ENCODE data around the gene B4GALT2. TPM values are rescaled to one million over a fixed set of nuclear protein-coding genes. Genes with fewer than 3 reads are reported as not detected.

Gene B4GALT2
- total and polyA plus RNA-seq, 9 of the 15 experiments (the other 6 are each of a cell fraction or from before 2014, with no cell fraction given), result 1.3 to 86.8 (median 43.8) TPM

DNA sequence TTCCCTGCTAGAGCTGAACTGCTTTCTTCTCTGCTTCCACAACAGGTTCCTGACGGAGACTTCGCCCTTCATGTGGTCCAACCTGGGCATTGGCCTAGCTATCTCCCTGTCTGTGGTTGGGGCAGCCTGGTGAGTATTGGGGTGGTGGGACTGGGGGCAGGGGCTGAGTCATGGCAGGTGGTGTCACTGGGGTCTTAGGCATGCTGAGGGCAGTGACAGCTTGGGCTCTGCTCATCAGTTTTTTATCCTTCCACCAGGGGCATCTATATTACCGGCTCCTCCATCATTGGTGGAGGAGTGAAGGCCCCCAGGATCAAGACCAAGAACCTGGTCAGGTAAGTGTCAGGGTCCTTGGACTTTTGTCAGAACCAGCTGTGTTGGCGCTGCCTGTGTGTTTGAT lies 3.0 kb upstream of the B4GALT2 start:
- peaks cover 65% of the 10 kb centered on the region for H3K36me3 ChIP-seq (ENCODE audit: control insufficient read depth, insufficient read depth, low read length)
- BruUV-seq (replicated peaks), result no TSS peak
- peak; percentile 4 for TF ChIP-seq TBP (optimal IDR thresholded peaks at IDR 0.05; ENCODE audit: low read depth, low read length)
- no peak for TF ChIP-seq PRPF4 (IDR thresholded peaks at IDR 0.05; ENCODE audit: insufficient read depth, low read depth, low read length, poor library complexity, severe bottlenecking)
- TF ChIP-seq, protein P1, sequence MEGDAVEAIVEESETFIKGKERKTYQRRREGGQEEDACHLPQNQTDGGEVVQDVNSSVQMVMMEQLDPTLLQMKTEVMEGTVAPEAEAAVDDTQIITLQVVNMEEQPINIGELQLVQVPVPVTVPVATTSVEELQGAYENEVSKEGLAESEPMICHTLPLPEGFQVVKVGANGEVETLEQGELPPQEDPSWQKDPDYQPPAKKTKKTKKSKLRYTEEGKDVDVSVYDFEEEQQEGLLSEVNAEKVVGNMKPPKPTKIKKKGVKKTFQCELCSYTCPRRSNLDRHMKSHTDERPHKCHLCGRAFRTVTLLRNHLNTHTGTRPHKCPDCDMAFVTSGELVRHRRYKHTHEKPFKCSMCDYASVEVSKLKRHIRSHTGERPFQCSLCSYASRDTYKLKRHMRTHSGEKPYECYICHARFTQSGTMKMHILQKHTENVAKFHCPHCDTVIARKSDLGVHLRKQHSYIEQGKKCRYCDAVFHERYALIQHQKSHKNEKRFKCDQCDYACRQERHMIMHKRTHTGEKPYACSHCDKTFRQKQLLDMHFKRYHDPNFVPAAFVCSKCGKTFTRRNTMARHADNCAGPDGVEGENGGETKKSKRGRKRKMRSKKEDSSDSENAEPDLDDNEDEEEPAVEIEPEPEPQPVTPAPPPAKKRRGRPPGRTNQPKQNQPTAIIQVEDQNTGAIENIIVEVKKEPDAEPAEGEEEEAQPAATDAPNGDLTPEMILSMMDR (IDR thresholded peaks at IDR 0.05 in 2 of 3, conservative IDR thresholded peaks at IDR 0.05 in 1 of 3; ENCODE audit: insufficient read depth in 2 of 3, low read depth in 1 of 3, low read length in 3 of 3), result 0 out of 6 replicates have a peak, but pooled peaks have one; percentile 1 to 18 (median 17)
- H4K20me1 ChIP-seq (replicated peaks; ENCODE audit: control insufficient read depth, insufficient read depth, low read length), result peaks cover 24% of the 10 kb centered on the region
- POLR2A ChIA-PET, result interaction anchor here (0.6 to 2.5 kb wide), 8 partner anchors 8 to 72 kb away, joined by 3 to 7 read pairs (median 4); no protein-coding TSS in a partner anchor
- FAIRE-seq, result no peak
- no peaks in the 10 kb centered on the region for H3K27me3 ChIP-seq (ENCODE audit: control insufficient read depth in 2 of 2, insufficient read depth in 2 of 2, low read length in 2 of 2)
- in situ Hi-C loops (cut with MboI) (no loop called here), intact Hi-C loops (cut with micrococcal nuclease) (no loop called here)
- peaks cover 17% of the 10 kb centered on the region for H3K9me1 ChIP-seq (ENCODE audit: control insufficient read depth, insufficient read depth, low read length)
- H3K27ac ChIP-seq (ENCODE audit: extremely low read depth, low read depth, low read length), result peak overlapping the region; percentile 89
- no peak for ATAC-seq
- peaks cover 64% of the 10 kb centered on the region for H3K79me2 ChIP-seq (ENCODE audit: control insufficient read depth, insufficient read depth, low read length)
- CTCF ChIA-PET (ENCODE audit: low intra/inter-chr PET ratio), result no interaction called here
- WGBS (ENCODE audit: insufficient coverage, low coverage, missing lambda C conversion rate), result 63% methylated on average over 4 of the region's 4 CpGs
- H3K9me3 ChIP-seq (replicated peaks; ENCODE audit: control insufficient read depth, insufficient read depth, low read depth, low read length), result no peaks in the 10 kb centered on the region
- no peak overlapping the region for H2AFZ ChIP-seq (ENCODE audit: low read depth, low read length)
- H3K4me1 ChIP-seq (replicated peaks in 1 of 2; ENCODE audit: control insufficient read depth in 2 of 2, insufficient read depth in 2 of 2, low read length in 2 of 2), result peaks cover 47 to 73% of the 10 kb centered on the region in 2 experiments
- peak overlapping the region; percentile 90 for H3K4me2 ChIP-seq (ENCODE audit: insufficient read depth, low read length)
- H3K9ac ChIP-seq (ENCODE audit: insufficient read depth in 1 of 2, low read depth in 2 of 2, low read length in 2 of 2), result peak overlapping the region; percentile 88 to 98
- DNase-seq (ENCODE audit: extremely low read depth in 1 of 4, low spot score in 3 of 4), result peak in 2 of 4 experiments; percentile 51 to 56
- peak overlapping the region; percentile 87 for H3K4me3 ChIP-seq

Measured in K562 (cell line).